ENCODE data around the gene CYB5R2. TPM values are rescaled to one million over a fixed set of nuclear protein-coding genes. Genes with fewer than 3 reads are reported as not detected.

The CYB5R2 gene
- total RNA-seq, 1 donor from 2014 or later: 24.6 TPM

DNA sequence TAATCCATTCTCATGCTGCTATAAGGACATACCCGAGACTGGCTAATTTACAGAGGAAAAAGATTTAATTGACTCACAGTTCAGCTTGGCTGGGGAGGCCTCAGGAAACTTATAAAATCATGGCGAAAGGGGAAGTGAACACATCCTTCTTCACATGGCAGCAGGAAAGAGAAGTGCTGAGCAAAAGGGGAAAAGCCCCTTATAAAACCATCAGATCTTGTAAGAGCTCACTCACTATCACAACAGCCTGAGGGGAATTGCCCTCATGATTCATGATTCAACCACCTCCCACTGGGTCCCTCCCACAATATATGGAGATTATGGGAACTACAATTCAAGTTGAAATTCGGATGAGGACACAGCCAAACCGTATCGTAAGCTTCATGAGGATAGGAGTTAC lies 3.8 kb upstream of the CYB5R2 start:
- peaks cover 10% of the 10 kb centered on the region for H3K27me3 ChIP-seq
- no peak overlapping the region for H3K9ac ChIP-seq
- Mint-ChIP-seq H3K36me3 (no peaks in the 10 kb centered on the region), H3K9me3 (peaks cover 7% of the 10 kb centered on the region), H3K27me3 (ENCODE audit: insufficient read depth, low read depth) (peaks cover 17% of the 10 kb centered on the region), H3K4me3 (no peak overlapping the region), H3K4me1 (peaks cover 11% of the 10 kb centered on the region), H3K27ac (no peak overlapping the region)
- DNase-seq (ENCODE audit: low spot score): no peak
- H3K4me3 ChIP-seq: no peak overlapping the region
- no peak overlapping the region for H3K4me2 ChIP-seq
- H3K4me1 ChIP-seq: peaks cover 5% of the 10 kb centered on the region
- peaks cover 4% of the 10 kb centered on the region for H3F3A ChIP-seq (ENCODE audit: low read depth)
- no peaks in the 10 kb centered on the region for H3K36me3 ChIP-seq
- no peaks in the 10 kb centered on the region for H4K20me1 ChIP-seq (ENCODE audit: low read depth)
- H3K79me2 ChIP-seq (ENCODE audit: low read depth): peaks cover 6% of the 10 kb centered on the region
- no peak for TF ChIP-seq EZH2 (IDR thresholded peaks at IDR 0.05)
- TF ChIP-seq, protein P1, sequence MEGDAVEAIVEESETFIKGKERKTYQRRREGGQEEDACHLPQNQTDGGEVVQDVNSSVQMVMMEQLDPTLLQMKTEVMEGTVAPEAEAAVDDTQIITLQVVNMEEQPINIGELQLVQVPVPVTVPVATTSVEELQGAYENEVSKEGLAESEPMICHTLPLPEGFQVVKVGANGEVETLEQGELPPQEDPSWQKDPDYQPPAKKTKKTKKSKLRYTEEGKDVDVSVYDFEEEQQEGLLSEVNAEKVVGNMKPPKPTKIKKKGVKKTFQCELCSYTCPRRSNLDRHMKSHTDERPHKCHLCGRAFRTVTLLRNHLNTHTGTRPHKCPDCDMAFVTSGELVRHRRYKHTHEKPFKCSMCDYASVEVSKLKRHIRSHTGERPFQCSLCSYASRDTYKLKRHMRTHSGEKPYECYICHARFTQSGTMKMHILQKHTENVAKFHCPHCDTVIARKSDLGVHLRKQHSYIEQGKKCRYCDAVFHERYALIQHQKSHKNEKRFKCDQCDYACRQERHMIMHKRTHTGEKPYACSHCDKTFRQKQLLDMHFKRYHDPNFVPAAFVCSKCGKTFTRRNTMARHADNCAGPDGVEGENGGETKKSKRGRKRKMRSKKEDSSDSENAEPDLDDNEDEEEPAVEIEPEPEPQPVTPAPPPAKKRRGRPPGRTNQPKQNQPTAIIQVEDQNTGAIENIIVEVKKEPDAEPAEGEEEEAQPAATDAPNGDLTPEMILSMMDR (IDR thresholded peaks at IDR 0.05): no peak
- TF ChIP-seq EZH2phosphoT487 (IDR thresholded peaks at IDR 0.05): no peak
- no peak overlapping the region for H2AFZ ChIP-seq (replicated peaks)
- H3K9me3 ChIP-seq (ENCODE audit: low read depth): no peaks in the 10 kb centered on the region
- no peak overlapping the region for H3K27ac ChIP-seq

DNA sequence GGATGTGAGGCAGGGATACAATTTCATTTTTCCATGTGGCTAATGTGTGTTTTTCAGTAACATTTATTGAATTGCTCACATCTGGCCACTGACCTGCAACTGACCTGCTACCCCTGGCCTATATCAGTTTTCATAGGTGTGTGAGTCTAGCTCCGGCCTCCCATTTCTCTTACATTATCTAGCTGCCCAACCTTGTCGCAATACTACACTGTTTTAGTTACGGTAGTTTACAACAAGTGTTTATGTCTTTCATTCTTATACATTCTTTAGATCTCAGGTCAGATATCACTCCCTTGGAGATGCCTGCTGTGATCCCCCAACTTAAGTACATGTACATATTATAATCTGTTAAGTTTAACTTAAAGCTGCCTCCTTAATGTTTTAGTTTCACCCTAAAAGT lies 2.3 kb upstream of the CYB5R2 start:
- peaks cover 5% of the 10 kb centered on the region for H3K9me3 Mint-ChIP-seq
- H2AFZ ChIP-seq (replicated peaks): no peak overlapping the region
- peaks cover 5% of the 10 kb centered on the region for H3K4me1 ChIP-seq
- no peak overlapping the region for H3K4me2 ChIP-seq
- H3K9ac ChIP-seq: no peak overlapping the region
- peaks cover 4% of the 10 kb centered on the region for H3F3A ChIP-seq (ENCODE audit: low read depth)
- peaks cover 11% of the 10 kb centered on the region for H3K4me1 Mint-ChIP-seq
- no peaks in the 10 kb centered on the region for H3K36me3 ChIP-seq
- H4K20me1 ChIP-seq (ENCODE audit: low read depth): no peaks in the 10 kb centered on the region
- no peaks in the 10 kb centered on the region for H3K36me3 Mint-ChIP-seq
- no peak for DNase-seq (ENCODE audit: low spot score)
- peaks cover 17% of the 10 kb centered on the region for H3K27me3 Mint-ChIP-seq (ENCODE audit: insufficient read depth, low read depth)
- H3K4me3 Mint-ChIP-seq: no peak overlapping the region
- H3K27ac ChIP-seq: no peak overlapping the region
- H3K4me3 ChIP-seq: no peak overlapping the region
- H3K9me3 ChIP-seq (ENCODE audit: low read depth): no peaks in the 10 kb centered on the region
- H3K27me3 ChIP-seq: peaks cover 10% of the 10 kb centered on the region
- TF ChIP-seq EZH2phosphoT487 (IDR thresholded peaks at IDR 0.05) (no peak), EZH2 (IDR thresholded peaks at IDR 0.05) (no peak)
- TF ChIP-seq, protein P1 (IDR thresholded peaks at IDR 0.05): no peak
- peaks cover 6% of the 10 kb centered on the region for H3K79me2 ChIP-seq (ENCODE audit: low read depth)
- H3K27ac Mint-ChIP-seq: no peak overlapping the region

DNA sequence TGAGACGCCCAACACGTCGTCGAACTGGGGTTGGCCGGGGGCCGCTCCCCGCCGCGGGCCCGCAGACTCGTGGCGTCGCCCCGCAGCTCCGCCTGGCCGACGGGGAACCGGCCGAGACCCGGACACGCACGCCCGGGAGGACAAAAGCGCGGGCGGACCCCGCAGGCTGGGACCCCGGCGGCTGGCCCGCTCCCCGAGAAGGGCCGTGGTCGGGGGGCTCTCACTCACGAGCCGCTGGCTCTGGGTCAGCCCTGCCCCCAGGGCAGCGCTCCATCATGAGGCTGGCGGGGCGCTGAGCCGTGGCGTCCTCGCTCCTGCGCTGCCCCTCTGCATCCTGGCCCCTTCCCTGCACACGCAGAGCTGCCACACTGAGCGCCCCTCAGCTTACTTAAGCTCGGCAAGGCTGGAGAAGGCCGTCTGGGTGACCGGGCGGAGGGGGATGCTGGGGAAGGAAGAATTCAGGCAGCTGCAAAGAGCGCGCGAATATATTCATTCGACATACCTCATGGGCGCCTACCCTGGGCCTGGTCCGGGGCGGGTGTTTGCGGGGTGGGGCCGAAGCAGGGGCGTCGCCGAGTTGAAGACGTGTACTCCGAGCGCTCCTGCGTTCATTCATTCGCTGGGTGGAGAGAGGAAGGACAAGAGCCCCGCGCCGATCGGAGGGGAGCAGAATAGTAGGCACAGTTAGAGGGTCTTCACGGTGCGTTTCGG lies 579 bp upstream of the CYB5R2 start:
- H3K27me3 Mint-ChIP-seq (ENCODE audit: insufficient read depth, low read depth): peaks cover 13% of the 10 kb centered on the region
- Histone ChIP-seq H3K27me3 (peaks cover 10% of the 10 kb centered on the region), H3K4me3 (peak overlapping the region; percentile 71), H3K4me1 (peaks cover 12% of the 10 kb centered on the region), H2AFZ (replicated peaks) (peak overlapping the region; percentile 98), H3K9ac (no peak overlapping the region), H3K9me3 (ENCODE audit: low read depth) (no peaks in the 10 kb centered on the region), H3K4me2 (peak overlapping the region; percentile 85), H3K27ac (no peak overlapping the region), H4K20me1 (ENCODE audit: low read depth) (no peaks in the 10 kb centered on the region), H3K36me3 (no peaks in the 10 kb centered on the region), H3K79me2 (ENCODE audit: low read depth) (peaks cover 6% of the 10 kb centered on the region), H3F3A (ENCODE audit: low read depth) (peaks cover 4% of the 10 kb centered on the region)
- H3K36me3 Mint-ChIP-seq: no peaks in the 10 kb centered on the region
- no peak overlapping the region for H3K27ac Mint-ChIP-seq
- TF ChIP-seq, protein P1 (IDR thresholded peaks at IDR 0.05): no peak
- TF ChIP-seq EZH2phosphoT487 (IDR thresholded peaks at IDR 0.05) (no peak), EZH2 (IDR thresholded peaks at IDR 0.05) (peak; percentile 41)
- peaks cover 5% of the 10 kb centered on the region for H3K9me3 Mint-ChIP-seq
- peaks cover 13% of the 10 kb centered on the region for H3K4me1 Mint-ChIP-seq
- H3K4me3 Mint-ChIP-seq: peak overlapping the region; percentile 82
- DNase-seq (ENCODE audit: low spot score): peak; percentile 81

All from neural progenitor cell (in vitro differentiated cells).